RWPE1 (cell line): ENCODE data around the gene SMAD5.

Experiments used
- CTCF ChIA-PET: fragments of 350-600 bp; sonication (Branson Sonifier 250); formaldehyde crosslinking; extraction: SDS; loops from one replicate; lab custom pipeline; 2021; lab: Yijun Ruan, JAX
- POLR2A ChIA-PET: fragments of 400-600 bp; formaldehyde crosslinking; extraction: SDS; loops from one replicate; lab custom pipeline; 2020; ENCODE audit warnings: antibody characterized with exemption; ENCODE audit not compliant: low non-redundant PET; lab: Yijun Ruan, JAX
- DNase-seq: peaks from one replicate; pipeline ENCODE4 v3.0.0; 2012; ENCODE audit warnings: low spot score
- H3K27ac ChIP-seq: fragments of 450-650 bp; 2 replicates; pipeline ENCODE4 v1.5.1; 2017
- TF ChIP-seq, protein P1 (sequence below): fragments of 450-650 bp; conservative IDR thresholded peaks from 2 replicates; pipeline ENCODE4 v1.5.1; 2017; ENCODE audit warnings: low read depth, mild to moderate bottlenecking

The SMAD5 gene

DNA sequence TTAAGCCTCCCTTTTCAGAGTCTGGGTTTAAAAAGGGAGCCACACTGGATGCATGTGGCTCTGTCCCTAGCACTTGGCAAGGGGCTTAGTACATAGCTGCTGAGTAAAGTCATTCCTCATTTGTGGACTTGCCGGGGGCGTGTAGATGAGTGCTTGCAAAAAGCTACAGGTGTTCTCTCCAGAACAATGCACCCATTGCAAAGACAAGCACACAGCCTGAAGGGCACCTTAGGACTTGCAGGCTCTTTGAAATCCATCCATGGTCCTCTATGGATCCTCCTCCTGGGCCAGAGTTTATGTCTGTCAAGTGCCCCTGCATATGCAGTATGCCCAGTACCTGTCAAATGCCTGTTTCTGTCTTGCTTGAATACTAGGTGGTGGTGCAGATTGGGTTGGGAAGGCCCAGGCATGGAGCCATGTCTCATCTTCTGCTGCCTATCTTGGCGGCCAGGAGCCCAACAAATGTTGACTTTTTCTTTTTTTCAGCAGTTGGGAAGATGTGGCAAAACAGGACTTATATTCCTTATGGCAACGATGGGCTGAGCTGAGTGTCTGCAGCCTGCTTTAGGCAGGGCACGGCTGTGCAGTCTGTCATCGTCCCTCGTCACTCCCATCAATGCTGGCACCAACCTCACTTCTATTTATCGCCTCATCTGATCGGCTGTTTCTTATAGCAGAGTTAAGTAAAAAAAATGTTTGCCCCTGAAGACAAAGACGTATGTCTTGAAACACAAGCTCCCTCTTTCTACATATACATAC lies 78.8 kb downstream of the SMAD5 start:
- TF ChIP-seq, protein P1, sequence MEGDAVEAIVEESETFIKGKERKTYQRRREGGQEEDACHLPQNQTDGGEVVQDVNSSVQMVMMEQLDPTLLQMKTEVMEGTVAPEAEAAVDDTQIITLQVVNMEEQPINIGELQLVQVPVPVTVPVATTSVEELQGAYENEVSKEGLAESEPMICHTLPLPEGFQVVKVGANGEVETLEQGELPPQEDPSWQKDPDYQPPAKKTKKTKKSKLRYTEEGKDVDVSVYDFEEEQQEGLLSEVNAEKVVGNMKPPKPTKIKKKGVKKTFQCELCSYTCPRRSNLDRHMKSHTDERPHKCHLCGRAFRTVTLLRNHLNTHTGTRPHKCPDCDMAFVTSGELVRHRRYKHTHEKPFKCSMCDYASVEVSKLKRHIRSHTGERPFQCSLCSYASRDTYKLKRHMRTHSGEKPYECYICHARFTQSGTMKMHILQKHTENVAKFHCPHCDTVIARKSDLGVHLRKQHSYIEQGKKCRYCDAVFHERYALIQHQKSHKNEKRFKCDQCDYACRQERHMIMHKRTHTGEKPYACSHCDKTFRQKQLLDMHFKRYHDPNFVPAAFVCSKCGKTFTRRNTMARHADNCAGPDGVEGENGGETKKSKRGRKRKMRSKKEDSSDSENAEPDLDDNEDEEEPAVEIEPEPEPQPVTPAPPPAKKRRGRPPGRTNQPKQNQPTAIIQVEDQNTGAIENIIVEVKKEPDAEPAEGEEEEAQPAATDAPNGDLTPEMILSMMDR, result no peak
- CTCF ChIA-PET, result interaction anchor here (0.6 to 2.1 kb wide), 23 partner anchors 12 to 746 kb away, joined by 3 to 11 read pairs (median 4); partner anchors contain the start of gene SMIM32
- H3K27ac ChIP-seq, result no peak overlapping the region
- no peak for DNase-seq
- POLR2A ChIA-PET, result no interaction called here

DNA sequence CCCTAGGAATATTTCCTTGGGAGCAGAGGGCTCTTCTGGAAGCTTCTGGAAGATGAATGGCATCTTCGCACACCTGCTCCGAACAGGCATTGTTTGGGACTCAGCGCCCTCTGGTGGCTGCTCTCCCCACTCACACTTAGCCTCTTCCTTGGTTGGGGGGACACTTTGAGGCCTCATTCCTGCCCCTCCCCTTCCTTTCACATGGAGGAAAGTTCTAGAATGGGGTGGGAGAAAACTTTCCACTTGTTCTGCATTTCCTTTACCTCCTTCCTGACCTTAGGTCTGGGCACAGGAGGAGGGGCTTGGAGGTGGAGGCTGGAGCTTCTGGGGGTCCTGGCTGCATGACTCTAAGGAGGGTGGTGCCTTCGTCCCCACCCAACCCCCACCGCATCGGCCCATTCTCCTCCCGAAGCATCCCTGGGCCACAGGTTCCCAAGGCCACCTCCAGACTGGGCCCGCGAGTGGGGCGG lies 79.6 kb downstream of the SMAD5 start:
- POLR2A ChIA-PET, result no interaction called here
- CTCF ChIA-PET, result interaction anchor here (0.6 to 2.1 kb wide), 26 partner anchors 12 to 747 kb away, joined by 3 to 11 read pairs (median 4); partner anchors contain the start of gene SMIM32
- DNase-seq, result peak; percentile 68
- no peak overlapping the region for H3K27ac ChIP-seq
- TF ChIP-seq, protein P1, result peak; percentile 91

DNA sequence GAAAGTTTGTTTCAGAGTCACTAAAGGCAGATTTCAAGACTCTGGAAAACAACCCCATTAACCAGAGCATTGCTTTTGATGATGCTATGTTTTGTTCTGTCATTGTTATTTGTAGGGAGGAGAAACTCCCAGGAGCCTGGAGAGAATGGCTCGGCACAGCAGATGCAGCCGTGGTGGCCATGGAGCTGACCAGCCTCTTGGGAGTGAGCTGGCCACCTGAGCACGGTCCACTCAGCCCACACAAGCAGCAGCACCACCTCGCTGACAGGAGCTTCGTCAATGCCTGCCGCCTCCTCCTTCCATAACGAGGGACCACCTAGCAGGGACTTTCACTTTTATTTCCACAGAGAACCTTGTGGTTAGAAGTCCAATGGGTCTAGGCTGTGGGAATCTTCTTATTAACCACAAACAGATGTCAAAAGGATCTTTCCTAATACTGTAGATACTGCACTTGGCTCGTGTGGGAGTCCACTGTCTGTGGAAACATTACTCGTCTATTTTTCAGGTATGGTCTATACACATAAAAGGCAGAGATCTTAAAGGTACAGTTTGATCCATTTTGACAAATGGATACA lies 81.4 kb downstream of the SMAD5 start:
- TF ChIP-seq, protein P1, result no peak
- ChIA-PET CTCF (no interaction called here), POLR2A (no interaction called here)
- DNase-seq, result no peak
- H3K27ac ChIP-seq, result no peak overlapping the region

DNA sequence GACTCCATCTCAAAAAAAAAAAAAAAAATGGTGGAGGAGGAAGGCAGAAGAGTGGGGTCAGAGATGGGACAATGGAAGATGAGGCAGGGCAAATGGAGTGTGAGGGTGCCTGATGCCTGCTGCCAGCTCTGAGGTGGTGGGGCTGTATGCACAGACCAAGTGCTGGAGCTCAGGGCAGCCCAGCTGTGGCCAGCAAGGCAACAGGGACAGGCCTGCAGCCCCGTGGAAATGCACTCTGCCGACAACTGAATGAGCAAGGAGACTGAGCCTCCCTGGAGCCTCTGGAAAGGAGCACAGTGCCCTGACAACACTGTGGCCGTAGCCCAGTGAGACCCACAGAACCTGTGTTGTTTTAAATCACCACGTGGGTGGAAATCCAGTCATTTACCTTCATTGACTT lies 83.2 kb downstream of the SMAD5 start:
- H3K27ac ChIP-seq, result no peak overlapping the region
- CTCF ChIA-PET, result no interaction called here
- TF ChIP-seq, protein P1, result no peak
- POLR2A ChIA-PET, result no interaction called here
- no peak for DNase-seq

DNA sequence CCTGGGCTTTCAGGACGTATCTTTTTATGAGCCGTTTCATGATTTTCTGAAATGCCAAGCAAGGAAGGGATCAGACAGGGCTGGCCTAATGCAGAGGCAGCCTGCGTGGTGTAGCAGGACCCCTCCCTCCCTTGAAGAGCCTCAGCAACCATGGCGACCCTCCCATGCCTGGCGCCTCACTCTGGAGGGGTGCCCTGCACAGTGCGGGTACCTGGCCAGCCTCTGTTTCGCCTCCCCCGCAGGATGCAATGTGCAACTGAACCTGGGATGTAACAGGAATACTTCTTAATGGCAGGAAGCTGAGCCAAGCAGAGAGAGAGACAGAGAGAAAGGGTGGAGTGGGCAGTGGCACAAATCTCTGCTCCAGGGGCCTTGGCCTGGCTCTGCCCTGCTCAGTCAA lies 83.6 kb downstream of the SMAD5 start:
- ChIA-PET POLR2A (no interaction called here), CTCF (interaction anchor here (0.6 to 1.1 kb wide), 2 partner anchors 11 to 1675 kb away, joined by 3 read pairs; no protein-coding TSS in a partner anchor)
- TF ChIP-seq, protein P1, result no peak

DNA sequence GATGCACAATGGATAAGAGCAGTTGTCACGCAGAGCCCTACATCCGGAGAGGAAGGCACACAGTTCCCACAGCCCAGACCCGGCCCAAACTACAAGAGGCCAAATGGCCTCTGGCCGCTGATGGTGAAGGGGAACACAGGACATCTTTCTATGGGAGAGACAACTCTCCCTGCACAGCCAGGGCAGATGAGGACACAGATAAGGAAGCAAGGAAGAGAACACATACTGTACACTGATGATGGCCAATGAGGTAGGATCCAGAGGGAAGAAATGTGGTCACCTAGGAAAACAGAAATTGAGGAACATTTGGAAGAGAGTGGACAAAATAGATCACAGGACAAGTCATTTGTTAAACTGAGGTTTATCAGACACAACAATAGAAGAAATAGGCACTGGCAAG lies 88.7 kb downstream of the SMAD5 start:
- CTCF ChIA-PET, result no interaction called here
- DNase-seq, result no peak
- no peak overlapping the region for H3K27ac ChIP-seq
- TF ChIP-seq, protein P1, result no peak
- POLR2A ChIA-PET, result no interaction called here

More for the DNA sequence above, 83.6 kb downstream of the SMAD5 start:
- DNase-seq, result no peak
- no peak overlapping the region for H3K27ac ChIP-seq
